PC-9 (cell line): ENCODE results near the gene TMEM132D.

Experiments
- EZH2 ChIP-seq: fragments of 200-600 bp; sonication (generic); IDR thresholded peaks from 2 replicates; pipeline ENCODE4 v1.8.0; 2017; ENCODE audit warnings: antibody characterized with exemption, low read depth
- TF ChIP-seq, protein P1 (sequence below): fragments of 200-600 bp; sonication (generic); conservative IDR thresholded peaks from 2 replicates; pipeline ENCODE4 v1.6.1; 2017; ENCODE audit warnings: mixed run types, antibody characterized with exemption, mild to moderate bottlenecking, moderate library complexity

GRCh38 chr12:129651951-129652350 is 251.9 kb downstream of the TMEM132D start:
- TF ChIP-seq, protein P1, sequence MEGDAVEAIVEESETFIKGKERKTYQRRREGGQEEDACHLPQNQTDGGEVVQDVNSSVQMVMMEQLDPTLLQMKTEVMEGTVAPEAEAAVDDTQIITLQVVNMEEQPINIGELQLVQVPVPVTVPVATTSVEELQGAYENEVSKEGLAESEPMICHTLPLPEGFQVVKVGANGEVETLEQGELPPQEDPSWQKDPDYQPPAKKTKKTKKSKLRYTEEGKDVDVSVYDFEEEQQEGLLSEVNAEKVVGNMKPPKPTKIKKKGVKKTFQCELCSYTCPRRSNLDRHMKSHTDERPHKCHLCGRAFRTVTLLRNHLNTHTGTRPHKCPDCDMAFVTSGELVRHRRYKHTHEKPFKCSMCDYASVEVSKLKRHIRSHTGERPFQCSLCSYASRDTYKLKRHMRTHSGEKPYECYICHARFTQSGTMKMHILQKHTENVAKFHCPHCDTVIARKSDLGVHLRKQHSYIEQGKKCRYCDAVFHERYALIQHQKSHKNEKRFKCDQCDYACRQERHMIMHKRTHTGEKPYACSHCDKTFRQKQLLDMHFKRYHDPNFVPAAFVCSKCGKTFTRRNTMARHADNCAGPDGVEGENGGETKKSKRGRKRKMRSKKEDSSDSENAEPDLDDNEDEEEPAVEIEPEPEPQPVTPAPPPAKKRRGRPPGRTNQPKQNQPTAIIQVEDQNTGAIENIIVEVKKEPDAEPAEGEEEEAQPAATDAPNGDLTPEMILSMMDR, result no peak
- TF ChIP-seq EZH2, result no peak
